H9 (cell line): ENCODE results near the gene C1orf105. TPM values are rescaled to one million over a fixed set of nuclear protein-coding genes. Genes with fewer than 3 reads are reported as not detected.

Experiments used
- DNase-seq: peaks from one replicate; pipeline ENCODE4 v3.0.0-alpha.2; 2017
- H2AFZ ChIP-seq: one replicate; pipeline ENCODE4 v1.6.1; 2013; ENCODE audit warnings: mild to moderate bottlenecking, low read length, control low read depth, moderate library complexity
- H2AK5ac ChIP-seq: 2 replicates; pipeline ENCODE4 v1.6.1; 2013; ENCODE audit warnings: low read length, control low read depth, mixed read lengths; ENCODE audit not compliant: insufficient read length
- H2BK120ac ChIP-seq: one replicate; pipeline ENCODE4 v1.6.1; 2013; ENCODE audit warnings: low read depth, mild to moderate bottlenecking, low read length, control low read depth, inconsistent platforms; ENCODE audit not compliant: poor library complexity, severe bottlenecking
- H2BK12ac ChIP-seq: 2 replicates; pipeline ENCODE4 v1.6.1; 2013; ENCODE audit warnings: low read length, control low read depth, mixed read lengths, low read depth; ENCODE audit not compliant: insufficient read length
- H2BK15ac ChIP-seq: 2 replicates; pipeline ENCODE4 v1.6.1; 2013; ENCODE audit warnings: low read depth, low read length, control low read depth
- H2BK20ac ChIP-seq: one replicate; pipeline ENCODE4 v1.6.1; 2013; ENCODE audit warnings: low read depth, mild to moderate bottlenecking, low read length, control low read depth, inconsistent platforms; ENCODE audit not compliant: poor library complexity, severe bottlenecking
- H2BK5ac ChIP-seq: 2 replicates; pipeline ENCODE4 v1.6.1; 2013; ENCODE audit warnings: low read length, control low read depth, mixed read lengths; ENCODE audit not compliant: insufficient read length
- H3K14ac ChIP-seq: 2 replicates; pipeline ENCODE4 v1.6.1; 2013; ENCODE audit warnings: low read length, control low read depth; ENCODE audit not compliant: insufficient read depth
- H3K18ac ChIP-seq: 2 replicates; pipeline ENCODE4 v1.6.1; 2013; ENCODE audit warnings: low read depth, mild to moderate bottlenecking, mixed read lengths, low read length, control low read depth; ENCODE audit not compliant: insufficient read length
- H3K23ac ChIP-seq: 2 replicates; pipeline ENCODE4 v1.6.1; 2013; ENCODE audit warnings: low read length, control low read depth, mixed read lengths, low read depth; ENCODE audit not compliant: insufficient read length
- H3K23me2 ChIP-seq: 2 replicates; pipeline ENCODE4 v1.6.1; 2013; ENCODE audit warnings: low read depth, mild to moderate bottlenecking, mixed read lengths, low read length, control low read depth; ENCODE audit not compliant: insufficient read length, poor library complexity, severe bottlenecking
- H3K27ac ChIP-seq: 2 replicates; pipeline ENCODE4 v1.5.1; 2013; ENCODE audit warnings: low read length, control low read depth, mixed read lengths, low read depth; ENCODE audit not compliant: insufficient read length
- H3K27me3 ChIP-seq: 2 replicates; pipeline ENCODE4 v1.6.1; 2013; ENCODE audit warnings: low read length, control low read depth, inconsistent platforms; ENCODE audit not compliant: insufficient read depth
- H3K4ac ChIP-seq: 2 replicates; pipeline ENCODE4 v1.6.1; 2013; ENCODE audit warnings: low read depth, mild to moderate bottlenecking, control low read depth, inconsistent platforms, low read length, moderate library complexity
- H3K4me1 ChIP-seq: 2 replicates; pipeline ENCODE4 v1.6.1; 2013; ENCODE audit warnings: low read length, control low read depth, inconsistent platforms; ENCODE audit not compliant: insufficient read depth
- H3K4me2 ChIP-seq: 2 replicates; pipeline ENCODE4 v1.6.1; 2013; ENCODE audit warnings: low read length, control low read depth, mixed read lengths; ENCODE audit not compliant: insufficient read length, insufficient read depth
- H3K56ac ChIP-seq: 2 replicates; pipeline ENCODE4 v1.6.1; 2013; ENCODE audit warnings: low read depth, mild to moderate bottlenecking, mixed read lengths, low read length, control low read depth; ENCODE audit not compliant: insufficient read length
- H3K79me1 ChIP-seq: 2 replicates; pipeline ENCODE4 v1.6.1; 2013; ENCODE audit warnings: low read depth, mild to moderate bottlenecking, moderate library complexity, low read length, control low read depth, inconsistent platforms; ENCODE audit not compliant: insufficient read depth, poor library complexity, severe bottlenecking
- H3K79me2 ChIP-seq: 2 replicates; pipeline ENCODE4 v1.6.1; 2013; ENCODE audit warnings: low read length, control low read depth, inconsistent platforms; ENCODE audit not compliant: insufficient read depth
- H3K9ac ChIP-seq: 2 replicates; pipeline ENCODE4 v1.6.1; 2013; ENCODE audit warnings: low read length, control low read depth, mixed read lengths; ENCODE audit not compliant: insufficient read length; ENCODE audit errors: extremely low read depth
- H3K9me3 ChIP-seq: one replicate; pipeline ENCODE4 v1.6.1; 2013; ENCODE audit warnings: low read depth, low read length, inconsistent platforms; ENCODE audit not compliant: control insufficient read depth
- H3T11ph ChIP-seq: one replicate; pipeline ENCODE4 v1.6.1; 2013; ENCODE audit warnings: mild to moderate bottlenecking, low read length, control low read depth, inconsistent platforms
- H4K20me1 ChIP-seq: one replicate; pipeline ENCODE4 v1.6.1; 2013; ENCODE audit not compliant: control insufficient read depth, insufficient read length, insufficient read depth
- H4K5ac ChIP-seq: 2 replicates; pipeline ENCODE4 v1.6.1; 2013; ENCODE audit warnings: low read depth, mild to moderate bottlenecking, mixed read lengths, low read length, control low read depth; ENCODE audit not compliant: insufficient read length
- H4K8ac ChIP-seq: replicated peaks from 2 replicates; pipeline ENCODE4 v1.6.1; 2013; ENCODE audit warnings: low read length, control low read depth, mixed read lengths, low read depth; ENCODE audit not compliant: insufficient read length
- H4K91ac ChIP-seq: 2 replicates; pipeline ENCODE4 v1.6.1; 2013; ENCODE audit warnings: low read depth, mild to moderate bottlenecking, moderate library complexity, mixed read lengths, low read length, control low read depth; ENCODE audit not compliant: insufficient read length
- H3K27ac Mint-ChIP-seq, 3 experiments: 2 replicates in 2 of 3; 3 replicates in 1 of 3; pipeline ENCODE4 v1.8.0; 2020 to 2021; ENCODE audit warnings: mixed read lengths in 3 of 3, mild to moderate bottlenecking in 1 of 3, moderate library complexity in 1 of 3
- H3K27me3 Mint-ChIP-seq: 2 replicates; pipeline ENCODE4 v1.8.0; 2021; ENCODE audit warnings: low read depth, mild to moderate bottlenecking, moderate library complexity, mixed read lengths
- H3K36me3 Mint-ChIP-seq, 3 experiments: 2 replicates in 2 of 3; 3 replicates in 1 of 3; pipeline ENCODE4 v1.8.0; 2020 to 2021; ENCODE audit warnings: low read depth in 3 of 3, mixed read lengths in 3 of 3; ENCODE audit not compliant: insufficient read depth in 1 of 3
- H3K4me1 Mint-ChIP-seq, 2 experiments: 2 replicates each; pipeline ENCODE4 v1.8.0; 2020; ENCODE audit warnings: mixed read lengths in 2 of 2
- H3K4me3 Mint-ChIP-seq, 2 experiments: 2 replicates in 1 of 2; 3 replicates in 1 of 2; pipeline ENCODE4 v1.8.0; 2020 to 2021; ENCODE audit warnings: mild to moderate bottlenecking in 2 of 2, mixed read lengths in 2 of 2, moderate library complexity in 1 of 2
- H3K9me3 Mint-ChIP-seq, 2 experiments: 2 replicates in 1 of 2; 3 replicates in 1 of 2; pipeline ENCODE4 v1.8.0; 2020; ENCODE audit warnings: mild to moderate bottlenecking in 2 of 2, mixed read lengths in 2 of 2, moderate library complexity in 1 of 2
- CTCF ChIP-seq: fragments of 200-600 bp; sonication (generic); conservative IDR thresholded peaks from 3 replicates; pipeline ENCODE4 v1.8.0; 2021; ENCODE audit warnings: antibody characterized with exemption, mild to moderate bottlenecking
- WGBS: extraction: QIAGEN DNeasy Blood & Tissue Kit; methylation state at CpG from one replicate; pipeline ENCODE4 v1.1.7; 2013; ENCODE audit warnings: missing lambda C conversion rate, low lambda C conversion rate, mixed read lengths; ENCODE audit not compliant: insufficient read length; ENCODE audit errors: extremely low coverage; 5-methylcytosine and 5-hydroxymethylcytosine counted together
- total RNA-seq: library from RNA; stranded (reverse); gene quantifications from 2 replicates; pipeline ENCODE4 v1.2.1, GENCODE V29; 2021

C1orf105 gene
- total RNA-seq, 1 experiment from 2014 or later = not detected

GRCh38 chr1:172397633-172398032, 22.9 kb upstream of the C1orf105 start:
- no CpG with 5 or more reads among the region's 2 CpGs for WGBS
- Histone ChIP-seq H3K4ac (no peak overlapping the region), H2BK15ac (no peak overlapping the region), H3K79me1 (no peaks in the 10 kb centered on the region), H3K23ac (no peak overlapping the region), H2BK120ac (no peak overlapping the region), H3K4me1 (peaks cover 4% of the 10 kb centered on the region; the same call in 1 of the 2 replicates), H3K9me3 (no peaks in the 10 kb centered on the region), H4K91ac (no peak overlapping the region), H3T11ph (no peak overlapping the region), H2AK5ac (no peak overlapping the region), H3K18ac (no peak overlapping the region), H2BK12ac (no peak overlapping the region), H3K9ac (no peak overlapping the region), H3K23me2 (no peaks in the 10 kb centered on the region), H2AFZ (no peak overlapping the region), H4K5ac (no peak overlapping the region), H3K14ac (no peak overlapping the region), H4K8ac (no peak overlapping the region), H3K27me3 (no peaks in the 10 kb centered on the region), H3K56ac (no peak overlapping the region), H3K27ac (no peak overlapping the region), H4K20me1 (no peaks in the 10 kb centered on the region), H2BK20ac (no peak overlapping the region), H3K4me2 (no peak overlapping the region), H3K79me2 (no peaks in the 10 kb centered on the region), H2BK5ac (no peak overlapping the region)
- no peak for DNase-seq
- H3K36me3 Mint-ChIP-seq = no peaks in the 10 kb centered on the region
- H3K9me3 Mint-ChIP-seq = no peaks in the 10 kb centered on the region
- H3K27me3 Mint-ChIP-seq = no peaks in the 10 kb centered on the region
- peaks cover 31 to 39% of the 10 kb centered on the region in 2 experiments for H3K4me1 Mint-ChIP-seq
- H3K27ac Mint-ChIP-seq = no peak overlapping the region
- no peak overlapping the region for H3K4me3 Mint-ChIP-seq
- no peak for TF ChIP-seq CTCF
